CD4-positive, alpha-beta T cell treated with Interleukin-6 for 4 hours (primary cell): Measurements from ENCODE around the gene CRACR2A.

Source experiments
- DNase-seq: peaks from one replicate; pipeline ENCODE4 v3.0.0-alpha.2; 2020; ENCODE audit warnings: mixed read lengths

Gene CRACR2A

GRCh38 chr12:3594966-3595365 is 157.9 kb downstream of the CRACR2A start:
- DNase-seq = no peak

- DNase-seq = no peak
Observed at GRCh38 chr12:3593906-3594483, 158.9 kb downstream of the CRACR2A start.

GRCh38 chr12:3592856-3593625 is 159.9 kb downstream of the CRACR2A start:
- DNase-seq = no peak

GRCh38 chr12:3589745-3590144 is 163.2 kb downstream of the CRACR2A start:
- DNase-seq = no peak

- DNase-seq = no peak
Observed at GRCh38 chr12:3587402-3588013, 165.4 kb downstream of the CRACR2A start.

GRCh38 chr12:3583656-3584334 is 169.1 kb downstream of the CRACR2A start:
- DNase-seq = no peak

- no peak for DNase-seq
Observed at GRCh38 chr12:3580094-3580749, 172.7 kb downstream of the CRACR2A start.

GRCh38 chr12:3579446-3580093 is 173.3 kb downstream of the CRACR2A start:
- no peak for DNase-seq

GRCh38 chr12:3578557-3578956 is 174.4 kb downstream of the CRACR2A start:
- DNase-seq = no peak

- no peak for DNase-seq
Observed at GRCh38 chr12:3576891-3577290, 176.0 kb downstream of the CRACR2A start.

GRCh38 chr12:3574986-3575385 is 177.9 kb downstream of the CRACR2A start:
- DNase-seq = no peak

GRCh38 chr12:3572560-3572959 is 180.3 kb downstream of the CRACR2A start:
- DNase-seq = no peak

GRCh38 chr12:3571724-3572123 is 181.2 kb downstream of the CRACR2A start:
- no peak for DNase-seq

- DNase-seq = no peak
Observed at GRCh38 chr12:3571323-3571722, 181.6 kb downstream of the CRACR2A start.

- no peak for DNase-seq
Observed at GRCh38 chr12:3568695-3569094, 184.2 kb downstream of the CRACR2A start.

- DNase-seq = no peak
Observed at GRCh38 chr12:3565985-3566384, 186.9 kb downstream of the CRACR2A start.
